A673 (cell line): ENCODE results near the gene PPP4R2.

Experiments used
- EZH2 ChIP-seq: fragments of 200-600 bp; sonication (generic); IDR thresholded peaks from 2 replicates; pipeline ENCODE4 v1.6.1; 2017; ENCODE audit warnings: borderline replicate concordance, low read depth, mild to moderate bottlenecking, mixed read lengths, antibody characterized with exemption, low read length; ENCODE audit not compliant: poor library complexity, severe bottlenecking
- TF ChIP-seq, protein P1 (sequence below): fragments of 300-800, 200-600 bp; sonication (generic); conservative IDR thresholded peaks from 2 replicates; pipeline ENCODE4 v1.5.1; 2017; ENCODE audit warnings: low read depth, mild to moderate bottlenecking, antibody characterized with exemption, low read length, moderate library complexity, mixed read lengths

DNA sequence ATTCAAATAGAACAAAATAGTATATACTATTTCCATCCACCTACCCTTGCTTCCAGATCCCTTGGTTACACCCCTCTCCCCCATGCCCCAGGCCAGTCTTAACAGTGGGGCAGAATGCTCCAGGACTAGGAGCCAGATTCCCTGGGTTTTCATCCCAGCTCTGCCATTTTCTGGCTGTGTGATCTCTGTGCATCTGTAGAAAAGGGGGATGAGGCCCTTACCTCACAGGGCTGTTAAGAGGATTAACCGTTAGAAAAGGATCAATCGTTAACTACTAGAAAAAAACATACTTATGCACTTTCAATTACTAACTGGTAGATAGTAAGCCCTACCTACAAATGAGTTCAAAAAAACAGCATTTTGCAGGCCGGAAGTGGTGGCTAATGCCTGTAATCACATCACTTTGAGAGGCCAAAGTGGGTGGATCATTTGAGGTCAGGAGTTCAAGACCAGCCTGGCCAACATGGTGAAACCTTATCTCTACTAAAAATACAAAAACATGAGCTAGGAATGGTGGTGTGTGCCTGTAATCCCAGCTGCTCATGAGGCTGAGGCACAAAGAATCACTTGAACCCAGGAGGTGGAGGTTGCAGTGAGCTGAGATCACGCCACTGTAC lies 76.6 kb downstream of the PPP4R2 start:
- TF ChIP-seq, protein P1, sequence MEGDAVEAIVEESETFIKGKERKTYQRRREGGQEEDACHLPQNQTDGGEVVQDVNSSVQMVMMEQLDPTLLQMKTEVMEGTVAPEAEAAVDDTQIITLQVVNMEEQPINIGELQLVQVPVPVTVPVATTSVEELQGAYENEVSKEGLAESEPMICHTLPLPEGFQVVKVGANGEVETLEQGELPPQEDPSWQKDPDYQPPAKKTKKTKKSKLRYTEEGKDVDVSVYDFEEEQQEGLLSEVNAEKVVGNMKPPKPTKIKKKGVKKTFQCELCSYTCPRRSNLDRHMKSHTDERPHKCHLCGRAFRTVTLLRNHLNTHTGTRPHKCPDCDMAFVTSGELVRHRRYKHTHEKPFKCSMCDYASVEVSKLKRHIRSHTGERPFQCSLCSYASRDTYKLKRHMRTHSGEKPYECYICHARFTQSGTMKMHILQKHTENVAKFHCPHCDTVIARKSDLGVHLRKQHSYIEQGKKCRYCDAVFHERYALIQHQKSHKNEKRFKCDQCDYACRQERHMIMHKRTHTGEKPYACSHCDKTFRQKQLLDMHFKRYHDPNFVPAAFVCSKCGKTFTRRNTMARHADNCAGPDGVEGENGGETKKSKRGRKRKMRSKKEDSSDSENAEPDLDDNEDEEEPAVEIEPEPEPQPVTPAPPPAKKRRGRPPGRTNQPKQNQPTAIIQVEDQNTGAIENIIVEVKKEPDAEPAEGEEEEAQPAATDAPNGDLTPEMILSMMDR: no peak
- TF ChIP-seq EZH2: no peak
